Measurements from ENCODE around the gene GAGE1.
"Not testable (repeated sequence)": the region's sequence is repeated elsewhere in the genome, so short reads cannot be mapped to it uniquely, and the experiment has no call there.

- TF ChIP-seq CTCF (IDR thresholded peaks at IDR 0.05); ZFX (IDR thresholded peaks at IDR 0.05; ENCODE audit: borderline replicate concordance): not testable (repeated sequence)
Observed at GRCh38 chrX:49570100-49570499, 28.7 kb upstream of the GAGE1 start, which contains the start of gene GAGE12G.
